SJCRH30 (cell line): Measurements from ENCODE around the gene DIS3L2. TPM values are rescaled to one million over a fixed set of nuclear protein-coding genes. Genes with fewer than 3 reads are reported as not detected.

Experiments used
- DNase-seq, 2 experiments: peaks; one replicate each; pipeline ENCODE4 v3.0.0-alpha.2; 2015 to 2020
- H3K27ac ChIP-seq: fragments of 250-450 bp; sonication (Bioruptor Pico); 2 replicates; pipeline ENCODE4 v1.5.1; 2020; ENCODE audit warnings: mild to moderate bottlenecking, moderate library complexity
- H3K27me3 ChIP-seq: fragments of 250-450 bp; sonication (Bioruptor Pico); 2 replicates; pipeline ENCODE4 v1.5.1; 2020; ENCODE audit warnings: mild to moderate bottlenecking, moderate library complexity
- H3K36me3 ChIP-seq: fragments of 250-450 bp; sonication (Bioruptor Pico); 2 replicates; pipeline ENCODE4 v1.5.1; 2020; ENCODE audit warnings: mild to moderate bottlenecking, moderate library complexity
- H3K4me1 ChIP-seq: fragments of 250-450 bp; sonication (Bioruptor Pico); 2 replicates; pipeline ENCODE4 v1.5.1; 2020; ENCODE audit warnings: mild to moderate bottlenecking, moderate library complexity
- H3K4me3 ChIP-seq: fragments of 250-450 bp; sonication (Bioruptor Pico); 2 replicates; pipeline ENCODE4 v1.5.1; 2020; ENCODE audit warnings: mild to moderate bottlenecking, moderate library complexity
- H3K9me3 ChIP-seq: fragments of 250-450 bp; sonication (Bioruptor Pico); replicated peaks from 2 replicates; pipeline ENCODE4 v1.5.1; 2020; ENCODE audit warnings: mild to moderate bottlenecking, moderate library complexity
- total RNA-seq: library from RNA; depleted of rRNA; stranded (reverse); fragments of >200 nt; shearing (Covaris generic); gene quantifications from 2 replicates; pipeline ENCODE4 v1.2.3, GENCODE V29; 2014

DIS3L2 gene
- total RNA-seq, 1 experiment from 2014 or later: 33.2 TPM

DNA sequence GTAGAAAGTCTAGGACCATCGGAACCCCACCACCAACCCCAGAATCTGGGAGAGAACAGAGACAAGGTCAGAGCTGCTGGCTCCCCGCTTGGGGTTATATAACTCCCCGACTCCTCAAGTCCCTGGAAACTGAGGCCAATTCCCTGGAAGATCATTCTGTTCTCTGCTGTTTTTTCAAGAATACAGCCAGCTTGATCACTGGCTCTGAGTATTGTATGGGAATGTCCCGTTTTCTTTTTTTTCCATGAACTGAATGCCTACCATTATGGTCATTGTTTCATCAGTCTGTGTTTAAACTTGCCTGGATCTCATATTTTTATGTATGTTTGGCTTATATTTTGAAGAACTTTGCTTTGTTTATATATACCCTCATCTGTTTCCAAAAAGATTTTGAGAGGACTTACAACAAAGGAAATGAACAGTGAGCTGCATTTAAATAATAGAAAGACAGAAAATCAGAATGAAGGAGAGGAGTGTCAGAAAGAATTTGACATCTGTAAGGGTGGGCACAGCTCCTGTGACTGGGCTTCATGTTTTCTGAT, 327.0 kb downstream of the DIS3L2 start:
- Histone ChIP-seq H3K9me3 (no peaks in the 10 kb centered on the region), H3K27me3 (no peaks in the 10 kb centered on the region), H3K36me3 (no peaks in the 10 kb centered on the region; the same call in 1 of the 2 replicates), H3K4me3 (no peak overlapping the region), H3K27ac (no peak overlapping the region), H3K4me1 (peaks cover 15% of the 10 kb centered on the region)
- no peak for DNase-seq

DNA sequence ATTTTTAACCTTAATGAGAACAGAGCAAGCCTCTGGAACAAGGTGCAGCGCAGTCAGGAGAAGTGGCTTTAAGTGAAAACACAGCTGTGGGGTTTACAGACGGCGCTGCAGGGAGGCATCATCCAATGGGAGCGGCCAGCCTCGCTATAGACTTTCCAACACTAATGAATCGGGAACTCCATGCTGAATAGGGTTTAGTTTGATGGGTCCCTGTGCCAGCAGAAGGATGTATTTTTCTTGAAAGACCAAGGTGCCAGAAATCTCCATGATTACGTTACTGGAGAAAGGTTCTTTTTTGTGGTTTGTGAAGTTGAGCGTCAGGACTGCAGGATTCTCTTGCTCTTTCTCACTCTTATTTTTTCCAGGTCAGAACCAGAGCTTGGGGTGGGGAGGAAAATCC, 329.2 kb downstream of the DIS3L2 start:
- Histone ChIP-seq H3K4me3 (no peak overlapping the region), H3K36me3 (no peaks in the 10 kb centered on the region; the same call in 1 of the 2 replicates), H3K4me1 (peaks cover 15% of the 10 kb centered on the region), H3K9me3 (no peaks in the 10 kb centered on the region), H3K27ac (no peak overlapping the region), H3K27me3 (no peaks in the 10 kb centered on the region)
- no peak for DNase-seq

DNA sequence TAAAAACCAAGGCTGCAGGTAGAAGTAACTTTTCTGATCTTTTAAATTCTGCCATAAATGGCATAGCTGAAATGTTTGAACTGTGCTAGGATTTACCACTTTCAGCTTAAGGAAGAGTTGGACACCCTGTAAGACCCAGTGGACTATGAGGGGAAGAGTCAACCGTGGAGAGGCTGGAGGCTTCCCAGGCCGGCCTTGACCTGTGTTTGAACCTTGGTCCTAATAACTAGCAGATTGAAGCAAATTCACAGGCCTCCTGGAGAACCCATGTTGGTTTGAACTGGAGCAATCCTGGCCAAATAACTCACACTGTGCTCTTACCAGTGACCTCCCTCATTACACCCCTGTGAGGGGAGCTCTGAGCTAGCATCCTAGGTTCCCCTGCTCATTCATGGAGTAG, 329.8 kb downstream of the DIS3L2 start:
- H3K27me3 ChIP-seq: no peaks in the 10 kb centered on the region

DNA sequence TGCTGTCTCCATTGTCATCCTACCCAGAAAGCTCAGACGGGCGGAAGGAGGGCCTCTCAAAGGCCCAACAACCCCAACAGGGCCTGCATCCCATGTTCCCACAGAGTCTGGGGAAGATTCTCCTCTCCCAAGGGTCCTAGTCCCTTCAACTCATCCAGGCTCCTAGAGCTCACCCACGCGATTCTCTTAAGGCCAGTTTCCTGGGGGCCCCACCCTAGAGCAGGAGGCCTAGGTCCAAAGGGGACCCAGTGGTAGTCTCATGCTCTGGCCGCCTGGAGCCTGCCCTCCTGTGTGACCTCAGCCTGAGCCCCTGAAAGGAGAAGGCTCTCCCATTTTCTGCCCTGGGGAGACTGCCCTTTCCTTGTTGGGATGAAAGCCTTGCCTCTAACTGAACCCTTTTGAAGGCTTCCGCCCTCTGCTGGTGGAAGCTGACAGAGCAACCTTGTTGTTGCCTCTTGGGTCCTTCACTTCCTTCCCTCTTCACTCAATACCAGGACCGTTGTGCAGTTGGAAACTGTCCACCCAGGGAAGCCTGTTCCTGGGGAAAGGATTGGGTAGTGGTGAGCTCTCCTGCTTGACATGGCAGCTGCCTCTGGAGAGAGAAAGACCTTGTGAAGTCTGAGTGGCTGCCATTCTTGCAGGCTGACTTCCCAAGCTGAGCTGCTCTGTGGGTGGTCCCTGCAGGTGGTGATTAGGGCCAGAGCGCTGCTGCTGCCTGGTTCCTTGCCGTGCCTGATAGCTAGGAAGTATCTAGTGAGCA, 331.1 kb downstream of the DIS3L2 start:
- Histone ChIP-seq H3K9me3 (no peaks in the 10 kb centered on the region), H3K36me3 (no peaks in the 10 kb centered on the region; the same call in 1 of the 2 replicates), H3K27me3 (no peaks in the 10 kb centered on the region), H3K4me3 (no peak overlapping the region), H3K4me1 (peaks cover 15% of the 10 kb centered on the region), H3K27ac (peak overlapping the region; percentile 3; the same call in 1 of the 2 replicates)
- peak; percentile 83 to 92 for DNase-seq

More for the DNA sequence above, 329.8 kb downstream of the DIS3L2 start:
- H3K4me1 ChIP-seq: peaks cover 15% of the 10 kb centered on the region
- no peak overlapping the region for H3K4me3 ChIP-seq
- no peaks in the 10 kb centered on the region for H3K9me3 ChIP-seq
- H3K27ac ChIP-seq: no peak overlapping the region
- no peak for DNase-seq
- H3K36me3 ChIP-seq: no peaks in the 10 kb centered on the region; the same call in 1 of the 2 replicates

DNA sequence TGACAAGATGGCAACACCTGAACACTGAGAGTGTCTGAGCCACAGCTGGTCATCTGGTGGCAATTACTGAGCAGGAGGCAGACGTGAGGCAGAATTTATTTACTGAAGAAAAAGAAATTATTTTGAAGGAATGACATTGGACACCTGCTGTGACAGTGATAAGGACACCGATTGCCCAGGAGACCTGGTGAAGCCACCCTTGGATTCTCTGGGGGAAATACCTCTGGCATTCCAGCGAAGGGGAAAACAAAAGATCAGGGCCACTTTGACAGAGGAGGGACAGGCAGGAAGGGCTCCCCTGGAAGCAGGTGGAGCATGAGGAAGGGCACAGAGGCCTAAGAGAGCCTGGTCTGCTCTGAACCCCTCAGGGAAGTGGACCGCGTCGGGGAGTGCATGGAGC, 331.7 kb downstream of the DIS3L2 start:
- Histone ChIP-seq H3K9me3 (no peaks in the 10 kb centered on the region), H3K4me1 (peaks cover 15% of the 10 kb centered on the region), H3K27ac (no peak overlapping the region), H3K4me3 (no peak overlapping the region), H3K27me3 (no peaks in the 10 kb centered on the region), H3K36me3 (no peaks in the 10 kb centered on the region; the same call in 1 of the 2 replicates)
- DNase-seq: no peak

DNA sequence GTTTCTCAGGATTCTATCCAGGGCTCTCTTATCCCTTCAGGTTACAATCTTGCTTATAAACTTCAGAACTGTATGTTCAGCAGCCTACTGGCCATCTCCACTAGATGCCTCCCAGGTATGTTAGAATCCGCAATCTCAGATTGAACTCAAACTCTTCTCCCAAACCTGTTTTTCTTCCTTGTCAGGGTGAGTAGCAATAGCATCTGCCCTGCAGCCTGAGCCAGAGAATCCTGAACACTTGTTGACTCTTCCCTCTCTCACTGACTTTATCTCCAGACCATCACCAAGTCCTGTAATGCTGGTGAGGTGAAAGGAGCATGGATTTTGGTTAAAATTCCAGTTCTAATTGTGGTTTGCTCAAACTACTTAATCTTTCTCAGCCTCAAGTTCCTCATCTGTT, 334.5 kb downstream of the DIS3L2 start:
- H3K27me3 ChIP-seq: no peaks in the 10 kb centered on the region
- no peak overlapping the region for H3K27ac ChIP-seq
- H3K4me3 ChIP-seq: no peak overlapping the region
- H3K9me3 ChIP-seq: no peaks in the 10 kb centered on the region
- H3K4me1 ChIP-seq: peaks cover 15% of the 10 kb centered on the region
- H3K36me3 ChIP-seq: no peaks in the 10 kb centered on the region; the same call in 1 of the 2 replicates
- no peak for DNase-seq

DNA sequence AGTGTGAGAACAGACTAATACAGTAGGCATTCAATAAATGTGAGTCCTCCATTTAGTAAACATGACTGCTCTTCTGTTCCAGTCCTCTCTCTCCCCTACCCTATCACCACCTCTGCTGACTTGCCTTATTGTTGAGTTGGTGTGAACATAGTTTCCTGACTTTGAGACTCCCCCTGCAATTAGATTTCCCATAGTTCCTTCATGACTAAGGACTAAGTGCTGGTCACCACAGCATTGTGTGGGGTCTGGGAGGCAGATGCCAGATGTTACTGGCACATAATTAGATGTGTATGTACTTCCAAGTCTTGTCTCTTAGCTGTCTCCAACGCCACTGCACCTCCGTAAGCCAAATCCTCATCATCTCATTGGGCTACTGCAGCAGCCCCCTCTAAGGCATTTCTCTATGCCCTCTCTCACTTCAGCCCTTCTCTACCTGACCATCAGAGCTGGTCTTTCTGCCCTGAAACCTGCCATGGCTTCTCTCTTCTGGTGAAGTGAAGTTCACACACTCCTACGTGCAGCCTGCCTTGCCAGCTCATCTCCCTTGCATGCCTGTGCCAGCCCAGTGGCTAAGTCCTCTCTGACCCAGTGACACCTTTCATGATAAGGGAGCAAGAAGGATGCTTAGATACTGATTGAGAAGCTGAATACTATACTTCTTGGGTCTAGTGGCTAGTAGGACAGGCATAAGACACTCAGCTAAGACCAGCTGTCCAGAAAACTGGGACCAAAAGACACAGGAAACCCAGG, 335.4 kb downstream of the DIS3L2 start:
- DNase-seq: no peak
- no peaks in the 10 kb centered on the region for H3K36me3 ChIP-seq
- H3K27ac ChIP-seq: no peak overlapping the region
- H3K9me3 ChIP-seq: no peaks in the 10 kb centered on the region
- H3K27me3 ChIP-seq: no peaks in the 10 kb centered on the region
- H3K4me3 ChIP-seq: no peak overlapping the region
- peaks cover 12% of the 10 kb centered on the region for H3K4me1 ChIP-seq

DNA sequence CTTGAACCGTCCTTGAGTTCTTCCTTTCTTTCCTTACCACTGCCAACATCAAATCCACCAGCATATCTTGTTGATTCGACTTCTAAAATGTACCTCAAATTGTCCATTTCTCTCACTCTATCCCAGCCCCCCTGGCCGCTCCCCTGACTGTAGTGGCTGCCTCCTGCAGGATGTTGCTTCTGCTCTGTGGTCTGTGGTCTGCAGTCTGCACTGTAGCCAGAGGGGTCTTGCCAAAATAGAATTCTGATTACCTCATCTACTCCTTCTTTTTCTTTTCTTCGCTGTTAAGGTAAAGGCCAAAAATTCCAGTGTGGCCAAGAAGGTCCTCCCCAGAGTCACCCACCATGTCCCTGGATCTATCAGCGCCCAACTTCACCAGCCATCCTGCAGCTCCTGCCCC, 337.6 kb downstream of the DIS3L2 start:
- Histone ChIP-seq H3K27me3 (no peaks in the 10 kb centered on the region), H3K4me3 (no peak overlapping the region), H3K36me3 (no peaks in the 10 kb centered on the region), H3K9me3 (no peaks in the 10 kb centered on the region), H3K27ac (no peak overlapping the region), H3K4me1 (no peaks in the 10 kb centered on the region)
- no peak for DNase-seq

DNA sequence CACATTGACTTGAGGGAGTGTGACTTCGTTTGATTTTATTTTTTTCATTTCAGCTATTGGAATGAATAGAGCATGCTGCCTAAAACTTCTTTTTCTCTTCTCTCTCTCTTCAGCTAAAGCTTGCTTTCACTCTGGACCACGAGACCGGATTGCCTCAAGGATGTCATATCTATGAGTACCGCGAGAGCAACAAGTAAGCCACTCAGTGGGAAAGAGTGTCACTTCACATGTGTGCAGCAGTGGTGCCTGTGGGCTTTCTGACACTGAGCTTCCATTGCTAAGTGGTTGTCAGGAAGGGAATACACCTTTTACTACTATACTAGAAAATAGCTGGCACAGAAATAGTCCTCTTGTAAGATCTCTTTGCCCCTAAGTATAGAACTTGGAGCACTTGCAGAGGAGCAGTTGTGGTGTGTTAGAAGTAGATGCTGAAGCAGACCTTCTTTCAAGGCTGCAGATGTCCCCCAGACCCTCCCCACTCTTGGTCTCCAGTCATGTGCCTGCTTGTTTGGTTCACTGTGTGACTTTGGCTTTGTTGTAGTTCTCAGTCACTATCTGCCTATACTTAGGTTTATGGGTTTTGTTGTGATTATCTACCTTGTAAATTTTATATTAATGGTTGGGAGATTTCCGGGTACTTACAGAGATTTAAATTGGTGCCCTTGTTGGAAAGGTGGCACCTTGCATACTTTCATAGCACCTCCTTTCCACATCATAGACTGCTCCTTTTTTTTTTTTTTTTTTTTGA, 338.6 kb downstream of the DIS3L2 start:
- Histone ChIP-seq H3K27me3 (no peaks in the 10 kb centered on the region), H3K9me3 (no peaks in the 10 kb centered on the region), H3K4me1 (no peaks in the 10 kb centered on the region), H3K36me3 (no peaks in the 10 kb centered on the region), H3K4me3 (no peak overlapping the region), H3K27ac (no peak overlapping the region)
- no peak for DNase-seq

DNA sequence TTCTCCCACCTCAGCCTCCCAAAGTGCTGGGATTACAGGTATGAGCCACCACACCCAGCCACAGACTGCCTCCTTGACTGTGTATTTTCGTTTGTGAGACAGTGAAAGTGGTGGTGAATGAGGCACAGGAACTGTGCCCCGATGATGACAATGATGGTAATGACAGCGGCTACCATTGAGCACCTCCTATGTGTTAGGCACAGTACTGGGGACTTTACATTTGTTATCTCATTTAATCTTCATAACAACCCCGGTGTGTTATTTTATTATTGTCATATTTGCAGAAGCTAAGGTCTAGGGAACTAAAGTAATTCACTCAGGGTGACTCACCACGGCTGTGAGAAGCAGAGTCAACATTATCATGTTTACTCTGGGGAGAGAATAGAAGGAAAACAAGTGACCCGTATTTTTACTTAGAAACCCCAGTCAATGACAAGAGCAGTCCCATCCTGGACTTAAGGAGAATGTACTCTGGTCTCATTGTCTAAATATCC, 339.4 kb downstream of the DIS3L2 start:
- Histone ChIP-seq H3K27ac (no peak overlapping the region), H3K4me3 (no peak overlapping the region), H3K36me3 (no peaks in the 10 kb centered on the region), H3K27me3 (no peaks in the 10 kb centered on the region), H3K4me1 (no peaks in the 10 kb centered on the region), H3K9me3 (no peaks in the 10 kb centered on the region)
- no peak for DNase-seq

DNA sequence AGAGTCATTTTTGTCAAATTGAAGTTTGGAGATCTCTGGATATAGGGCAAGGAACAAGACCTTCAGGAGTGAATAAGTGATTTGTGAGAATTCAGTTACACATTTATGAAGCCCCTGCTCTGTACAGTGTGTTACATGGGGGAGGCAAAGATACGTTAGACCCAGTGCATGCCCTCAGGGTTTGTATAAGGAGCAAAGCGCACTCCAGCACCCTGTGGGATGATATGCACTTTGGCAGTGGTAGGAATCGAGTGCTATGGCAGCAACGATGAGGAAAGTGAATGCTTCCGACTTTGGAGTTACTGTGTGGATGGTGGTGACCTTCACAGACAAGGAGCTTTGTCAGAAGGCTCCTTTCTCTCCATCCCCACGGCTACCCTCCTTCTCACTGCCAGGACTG, 342.7 kb downstream of the DIS3L2 start:
- no peaks in the 10 kb centered on the region for H3K27me3 ChIP-seq
- DNase-seq: no peak

DNA sequence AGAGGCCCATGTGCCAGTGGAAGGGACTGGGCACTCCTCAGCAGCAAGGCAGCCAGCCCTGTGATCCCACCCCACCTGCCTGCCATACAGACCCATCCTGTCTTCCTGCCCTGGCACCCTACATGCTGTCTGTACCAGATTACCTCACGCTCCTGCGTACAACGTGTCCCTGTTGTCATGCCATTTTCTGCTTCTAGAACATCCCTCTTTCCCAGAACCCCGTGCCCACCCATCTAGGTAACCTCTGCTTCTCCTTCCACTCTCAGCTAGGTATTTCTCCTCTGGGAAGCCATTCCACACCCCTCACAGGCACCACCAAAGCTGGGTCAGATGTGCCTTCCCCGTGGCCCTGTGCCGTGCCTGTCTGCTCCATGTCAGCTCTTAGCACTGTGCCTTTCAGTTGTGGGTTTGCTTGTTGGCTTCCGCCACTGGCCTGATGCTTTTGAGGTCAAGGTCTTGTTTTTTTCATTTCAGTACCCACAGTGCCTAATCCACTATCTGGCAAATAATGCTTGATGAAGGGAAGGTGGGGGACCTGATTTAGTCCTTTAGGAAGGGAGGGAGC, 345.3 kb downstream of the DIS3L2 start:
- no peak overlapping the region for H3K4me3 ChIP-seq
- H3K4me1 ChIP-seq: no peaks in the 10 kb centered on the region
- no peaks in the 10 kb centered on the region for H3K27me3 ChIP-seq
- DNase-seq: no peak
- H3K36me3 ChIP-seq: no peaks in the 10 kb centered on the region; the same call in 1 of the 2 replicates
- H3K9me3 ChIP-seq: no peaks in the 10 kb centered on the region
- no peak overlapping the region for H3K27ac ChIP-seq

More for the DNA sequence above, 342.7 kb downstream of the DIS3L2 start:
- Histone ChIP-seq H3K4me3 (no peak overlapping the region), H3K36me3 (no peaks in the 10 kb centered on the region; the same call in 1 of the 2 replicates), H3K4me1 (no peaks in the 10 kb centered on the region), H3K9me3 (no peaks in the 10 kb centered on the region), H3K27ac (no peak overlapping the region)

DNA sequence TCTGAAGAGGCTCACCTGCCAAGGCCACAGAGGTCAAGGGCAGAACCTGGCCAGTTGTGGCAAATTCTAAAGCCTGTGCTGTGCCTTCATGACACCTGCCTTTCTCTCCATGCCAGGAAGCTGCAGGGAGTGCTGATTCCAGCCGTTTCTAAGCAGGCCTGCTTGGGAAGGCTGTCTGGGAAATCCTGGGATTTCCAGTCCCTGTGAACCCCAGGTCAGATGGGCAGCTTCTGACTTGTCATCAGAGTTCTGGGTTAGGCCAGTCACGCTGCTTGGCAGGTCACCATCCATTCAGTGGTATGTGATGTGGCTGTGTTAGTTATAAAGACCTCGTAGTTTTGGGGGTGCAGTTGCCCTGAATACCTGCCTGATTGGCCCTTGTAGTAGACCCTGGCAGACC, 346.3 kb downstream of the DIS3L2 start:
- no peak overlapping the region for H3K4me3 ChIP-seq
- no peaks in the 10 kb centered on the region for H3K4me1 ChIP-seq
- H3K9me3 ChIP-seq: peaks cover 3% of the 10 kb centered on the region; the same call in 1 of the 2 replicates
- H3K27me3 ChIP-seq: no peaks in the 10 kb centered on the region
- H3K27ac ChIP-seq: no peak overlapping the region
- H3K36me3 ChIP-seq: no peaks in the 10 kb centered on the region; the same call in 1 of the 2 replicates
- DNase-seq: no peak

DNA sequence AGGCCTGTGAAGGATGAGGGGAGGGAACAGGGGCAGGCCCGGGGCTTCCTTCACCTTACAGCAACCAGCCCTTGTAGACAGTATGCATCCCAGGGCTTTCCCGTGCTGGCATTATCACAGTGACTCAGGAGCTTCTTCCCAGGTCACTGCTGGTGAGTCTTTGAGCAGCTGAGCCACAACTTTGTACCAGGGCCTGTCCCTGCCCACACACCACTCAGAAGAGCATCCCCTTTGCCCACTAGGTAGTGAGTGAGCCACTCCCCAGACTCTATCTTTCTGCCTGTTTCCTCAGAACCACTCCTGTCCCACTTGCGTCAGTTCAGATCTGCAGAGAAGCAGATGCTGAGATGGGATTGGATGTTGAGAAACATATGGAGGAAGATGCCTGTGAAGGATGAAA, 347.5 kb downstream of the DIS3L2 start:
- Histone ChIP-seq H3K9me3 (peaks cover 10% of the 10 kb centered on the region), H3K4me3 (no peak overlapping the region), H3K4me1 (no peaks in the 10 kb centered on the region), H3K36me3 (peaks cover 2% of the 10 kb centered on the region; the same call in 1 of the 2 replicates), H3K27ac (no peak overlapping the region), H3K27me3 (no peaks in the 10 kb centered on the region)
- DNase-seq: no peak
